NOMO-1 treated with DMSO at 0.1 percent for 48 hours (cell line): ENCODE results near the gene ERBIN.
"Not testable (repeated sequence)": the region's sequence is repeated elsewhere in the genome, so short reads cannot be mapped to it uniquely, and the experiment has no call there.

ENCODE experiments used
- DNase-seq: peaks from one replicate; lab custom pipeline; 2025; ENCODE audit not compliant: unreplicated experiment; lab: John Stamatoyannopoulos, UW

Gene ERBIN, protein sequence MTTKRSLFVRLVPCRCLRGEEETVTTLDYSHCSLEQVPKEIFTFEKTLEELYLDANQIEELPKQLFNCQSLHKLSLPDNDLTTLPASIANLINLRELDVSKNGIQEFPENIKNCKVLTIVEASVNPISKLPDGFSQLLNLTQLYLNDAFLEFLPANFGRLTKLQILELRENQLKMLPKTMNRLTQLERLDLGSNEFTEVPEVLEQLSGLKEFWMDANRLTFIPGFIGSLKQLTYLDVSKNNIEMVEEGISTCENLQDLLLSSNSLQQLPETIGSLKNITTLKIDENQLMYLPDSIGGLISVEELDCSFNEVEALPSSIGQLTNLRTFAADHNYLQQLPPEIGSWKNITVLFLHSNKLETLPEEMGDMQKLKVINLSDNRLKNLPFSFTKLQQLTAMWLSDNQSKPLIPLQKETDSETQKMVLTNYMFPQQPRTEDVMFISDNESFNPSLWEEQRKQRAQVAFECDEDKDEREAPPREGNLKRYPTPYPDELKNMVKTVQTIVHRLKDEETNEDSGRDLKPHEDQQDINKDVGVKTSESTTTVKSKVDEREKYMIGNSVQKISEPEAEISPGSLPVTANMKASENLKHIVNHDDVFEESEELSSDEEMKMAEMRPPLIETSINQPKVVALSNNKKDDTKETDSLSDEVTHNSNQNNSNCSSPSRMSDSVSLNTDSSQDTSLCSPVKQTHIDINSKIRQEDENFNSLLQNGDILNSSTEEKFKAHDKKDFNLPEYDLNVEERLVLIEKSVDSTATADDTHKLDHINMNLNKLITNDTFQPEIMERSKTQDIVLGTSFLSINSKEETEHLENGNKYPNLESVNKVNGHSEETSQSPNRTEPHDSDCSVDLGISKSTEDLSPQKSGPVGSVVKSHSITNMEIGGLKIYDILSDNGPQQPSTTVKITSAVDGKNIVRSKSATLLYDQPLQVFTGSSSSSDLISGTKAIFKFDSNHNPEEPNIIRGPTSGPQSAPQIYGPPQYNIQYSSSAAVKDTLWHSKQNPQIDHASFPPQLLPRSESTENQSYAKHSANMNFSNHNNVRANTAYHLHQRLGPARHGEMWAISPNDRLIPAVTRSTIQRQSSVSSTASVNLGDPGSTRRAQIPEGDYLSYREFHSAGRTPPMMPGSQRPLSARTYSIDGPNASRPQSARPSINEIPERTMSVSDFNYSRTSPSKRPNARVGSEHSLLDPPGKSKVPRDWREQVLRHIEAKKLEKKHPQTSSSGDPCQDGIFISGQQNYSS (N-terminal part only)

DNA sequence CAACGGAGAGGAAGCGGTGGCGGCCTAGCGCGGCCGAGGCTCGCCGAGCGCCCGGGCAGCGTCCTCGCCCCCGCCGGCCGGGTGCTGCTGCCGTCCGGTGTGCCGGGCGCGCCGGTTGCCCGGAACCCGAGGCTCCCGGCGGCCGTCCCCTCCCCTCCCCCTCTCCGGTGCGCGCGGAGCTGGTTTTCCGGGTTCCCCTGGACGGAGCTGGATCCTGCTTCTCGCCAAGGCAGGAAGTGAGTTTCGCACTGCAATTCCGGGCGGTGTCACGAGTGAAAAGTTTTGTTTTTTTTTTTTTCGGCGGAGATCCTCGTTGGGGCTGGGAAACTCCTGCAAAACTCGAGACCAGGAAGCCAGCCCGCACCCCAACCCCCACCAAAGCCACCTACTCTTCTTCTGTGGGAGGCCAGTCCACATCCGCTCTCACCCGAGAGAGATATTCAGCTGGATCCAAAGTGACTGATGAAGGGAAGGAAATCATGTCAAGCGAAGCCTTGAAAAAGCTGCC lies at the start of gene ERBIN:
TSS of gene ERBIN (plus strand) at position 300 of the 508 bp plus-strand sequence. CDS start 66,144 bp downstream, outside the sequence.
- peak; percentile 70 for DNase-seq

DNA sequence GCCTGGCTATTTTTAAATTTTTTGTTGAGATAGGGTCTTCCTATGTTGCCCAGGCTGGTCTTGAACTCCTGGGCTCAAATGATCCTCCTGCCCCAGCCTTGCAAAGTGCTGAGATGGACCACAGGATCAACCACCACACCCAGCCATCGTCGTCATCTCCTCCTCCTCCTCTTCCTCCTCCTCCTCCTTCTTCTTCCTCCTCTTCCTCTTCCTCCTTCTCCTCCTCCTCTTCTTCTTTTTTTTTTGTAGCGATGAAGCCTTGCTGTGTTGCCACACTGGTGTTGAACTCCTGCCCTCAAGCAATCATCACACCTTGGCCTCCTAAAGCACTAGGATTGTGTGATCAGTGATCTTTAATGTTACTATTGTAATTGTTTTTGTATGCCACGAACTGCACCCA lies 49.4 kb upstream of the ERBIN start:
- no peak for DNase-seq

DNA sequence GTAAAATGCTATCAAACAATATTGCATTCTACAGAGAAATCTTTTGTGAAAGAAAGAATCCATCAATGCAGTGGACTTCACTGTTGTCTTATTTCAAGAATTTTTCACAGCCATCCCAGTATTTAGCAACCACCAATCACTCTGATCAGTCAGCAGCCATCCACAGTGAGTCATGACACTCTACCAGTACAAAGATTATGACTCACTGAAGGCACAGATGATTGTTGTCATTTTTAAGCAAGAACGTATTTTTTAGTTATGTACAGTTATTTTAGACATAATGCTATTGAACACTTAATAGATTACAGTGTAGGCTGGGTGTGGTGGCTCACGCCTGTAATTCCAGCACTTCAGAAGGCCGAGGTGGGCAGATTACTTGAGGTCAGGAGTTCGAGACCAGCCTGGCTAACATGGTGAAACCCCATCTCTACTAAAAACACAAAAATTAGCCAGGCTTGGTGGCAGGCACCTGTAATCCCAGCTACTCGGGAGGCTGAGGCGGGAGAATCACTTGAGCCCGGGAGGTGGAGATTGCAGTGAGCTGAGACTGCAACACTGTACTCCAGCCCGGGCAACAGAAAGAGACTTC lies 46.6 kb upstream of the ERBIN start:
- DNase-seq, result not testable (repeated sequence)

DNA sequence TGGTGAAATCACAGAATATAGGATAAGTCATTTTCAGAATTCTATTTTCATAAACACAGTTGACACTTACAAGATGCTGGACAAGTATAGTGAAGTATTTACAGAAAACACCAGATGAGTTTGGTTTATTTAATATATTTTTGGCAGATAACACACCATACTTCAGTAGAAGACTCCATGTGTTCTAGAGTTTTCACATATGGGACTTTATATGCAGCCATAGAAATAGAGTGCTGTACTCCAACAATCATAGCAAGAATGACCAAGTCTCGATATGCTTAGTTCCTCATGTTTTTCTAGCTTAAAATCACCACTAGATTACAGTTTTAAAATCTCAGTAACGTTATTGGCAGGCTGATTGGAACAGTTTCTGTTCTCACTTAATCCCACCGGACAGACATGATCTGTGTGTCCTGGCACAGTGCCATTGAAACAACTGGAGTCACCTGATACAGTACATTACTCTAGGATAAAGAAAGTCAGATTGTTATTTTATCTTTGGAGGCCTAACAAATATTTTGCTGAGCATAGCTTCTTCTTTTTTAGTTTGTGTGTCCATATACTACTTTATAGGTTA lies 45.8 kb upstream of the ERBIN start:
- no peak for DNase-seq

DNA sequence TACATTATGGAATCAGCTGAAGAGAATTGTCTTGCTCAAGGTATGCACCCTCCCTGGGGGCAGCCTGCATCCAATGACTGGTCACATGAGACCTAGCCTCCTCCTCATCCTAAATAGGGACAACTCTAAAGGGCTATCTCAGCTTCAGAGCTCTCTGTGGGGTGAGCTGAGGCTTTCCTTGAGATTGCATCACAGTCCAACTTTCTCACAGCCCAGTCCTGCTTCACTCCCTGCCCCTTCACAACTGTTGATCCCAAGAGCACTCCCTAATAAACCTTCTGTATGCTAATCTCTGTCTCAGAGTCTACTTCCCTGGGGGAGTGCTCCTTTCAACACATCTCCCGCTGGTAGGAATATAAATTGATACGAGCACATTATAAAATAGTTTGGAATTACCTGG lies 44.1 kb upstream of the ERBIN start:
- DNase-seq, result no peak

DNA sequence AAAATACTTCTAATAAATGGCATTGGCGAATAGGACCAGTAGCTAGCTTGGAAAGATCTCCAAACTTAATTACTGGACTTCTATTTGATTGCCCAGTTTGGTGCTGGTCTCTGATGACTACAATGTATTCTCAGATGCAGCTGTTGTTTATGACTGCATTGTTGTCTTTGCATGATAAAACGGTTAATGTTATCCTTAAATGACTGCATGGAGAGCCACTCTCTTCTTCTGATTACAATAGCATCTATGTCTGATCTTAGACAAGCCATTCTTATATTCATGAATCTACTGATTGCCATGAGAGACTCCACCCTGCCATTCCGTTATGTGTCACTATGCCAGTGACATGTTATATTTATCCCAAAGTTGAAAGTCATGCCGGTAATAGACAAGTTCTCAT lies 42.9 kb upstream of the ERBIN start:
- DNase-seq, result no peak

DNA sequence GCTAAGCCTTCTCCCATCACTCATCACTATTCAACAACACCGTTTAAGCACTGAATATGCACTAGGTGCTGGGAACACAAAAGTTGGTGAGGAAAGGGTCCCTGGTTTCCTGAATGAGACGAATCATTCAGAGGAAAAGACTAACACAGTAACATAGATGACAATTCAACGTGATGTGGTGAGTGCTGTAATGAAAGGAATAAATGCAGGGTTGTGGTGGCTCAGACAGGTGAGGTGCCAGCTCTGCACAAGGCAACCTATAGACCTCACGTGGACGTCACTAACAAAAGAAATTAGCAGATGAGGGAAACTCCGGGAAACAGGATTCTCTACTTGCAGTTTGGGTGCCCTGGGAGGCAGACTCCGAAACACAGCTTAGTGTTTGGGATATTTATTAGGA lies 40.0 kb upstream of the ERBIN start:
- DNase-seq, result no peak

DNA sequence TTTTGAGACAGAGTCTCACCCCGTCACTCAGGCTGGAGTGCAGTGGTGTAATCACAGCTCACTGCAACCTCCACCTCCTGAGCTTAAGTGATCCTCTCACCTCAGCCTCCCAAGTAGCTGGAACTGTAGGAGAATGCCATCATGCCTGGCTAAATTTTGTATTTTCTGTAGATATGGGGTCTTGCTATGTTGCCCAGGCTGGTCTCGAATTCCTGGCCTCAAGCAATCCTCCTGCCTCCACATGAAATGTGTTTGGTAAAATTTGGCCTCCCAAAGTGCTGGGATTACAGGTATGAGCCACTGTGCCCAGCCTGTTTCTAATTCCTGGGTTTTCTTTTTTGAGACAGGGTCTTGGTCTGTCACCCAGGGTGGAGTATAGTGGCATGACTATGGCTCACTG lies 34.4 kb upstream of the ERBIN start:
- not testable (repeated sequence) for DNase-seq

DNA sequence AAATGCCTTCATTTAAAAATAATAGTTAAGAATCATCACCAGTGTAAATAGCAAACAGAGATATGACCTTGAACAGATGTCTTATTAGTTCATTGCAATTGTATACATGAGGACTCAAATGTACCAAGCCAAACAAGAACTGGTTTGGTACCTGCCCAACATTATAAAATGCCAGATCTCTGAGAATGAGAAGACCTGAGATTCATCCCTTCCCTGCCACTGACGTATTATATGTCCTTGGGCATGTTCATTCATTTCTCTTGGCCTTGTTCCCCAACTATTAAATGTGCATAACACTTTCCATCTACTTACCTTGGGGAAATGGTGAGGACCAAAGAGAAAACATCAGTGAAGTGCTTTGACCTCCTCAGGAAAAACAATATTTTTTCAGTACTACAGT lies 33.6 kb upstream of the ERBIN start:
- no peak for DNase-seq

DNA sequence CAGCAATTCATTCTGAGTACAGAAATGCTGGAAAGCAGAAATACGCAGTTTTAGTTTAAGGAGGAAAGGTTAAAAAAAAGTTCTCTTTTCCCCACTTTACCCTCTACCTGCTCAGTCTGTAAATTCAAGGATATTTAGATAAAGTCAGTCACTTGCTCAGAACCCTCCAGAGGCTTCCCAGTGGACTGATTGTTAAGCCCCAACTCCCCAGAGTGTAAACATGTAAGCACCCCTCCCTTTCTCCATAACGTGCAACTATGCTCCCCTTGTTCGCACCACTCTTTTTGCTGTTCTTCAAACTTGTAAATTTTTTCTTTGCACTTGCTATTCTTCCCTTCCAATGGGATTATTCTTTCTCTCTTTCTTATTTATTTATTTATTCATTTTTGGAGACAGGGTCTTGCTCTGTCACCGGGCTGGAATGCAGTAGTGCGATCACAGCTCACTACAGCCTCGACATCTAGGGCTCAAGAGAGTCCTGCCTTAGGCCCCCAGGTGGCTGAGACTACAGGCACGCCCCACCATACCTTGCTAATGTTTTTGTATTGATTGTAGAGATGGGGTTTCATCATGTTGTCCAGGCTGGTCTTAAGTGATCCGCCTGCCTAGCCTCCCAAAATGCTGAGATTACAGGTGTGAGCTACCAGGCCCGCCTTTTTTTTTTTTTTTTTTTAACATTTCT lies 32.5 kb upstream of the ERBIN start:
- DNase-seq, result no peak

DNA sequence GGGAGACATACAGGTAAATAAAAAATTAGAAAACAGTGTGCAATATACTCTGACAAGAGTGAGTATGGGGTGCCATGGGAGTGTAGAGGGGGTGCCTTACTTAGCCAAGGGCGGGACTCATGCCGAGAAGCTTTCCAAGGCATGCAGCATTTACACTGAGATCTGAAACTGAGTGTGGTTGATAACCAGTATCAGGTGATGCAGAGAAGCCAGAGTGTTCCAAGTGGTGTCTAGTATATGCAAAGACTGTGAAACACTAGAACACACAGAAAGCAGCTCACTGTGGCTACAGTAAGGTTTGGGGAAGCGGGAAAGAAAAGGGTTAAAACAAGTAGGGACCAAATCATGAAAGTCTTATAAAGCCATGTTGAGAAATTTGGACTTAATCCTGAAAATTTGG lies 30.5 kb upstream of the ERBIN start:
- DNase-seq, result no peak

DNA sequence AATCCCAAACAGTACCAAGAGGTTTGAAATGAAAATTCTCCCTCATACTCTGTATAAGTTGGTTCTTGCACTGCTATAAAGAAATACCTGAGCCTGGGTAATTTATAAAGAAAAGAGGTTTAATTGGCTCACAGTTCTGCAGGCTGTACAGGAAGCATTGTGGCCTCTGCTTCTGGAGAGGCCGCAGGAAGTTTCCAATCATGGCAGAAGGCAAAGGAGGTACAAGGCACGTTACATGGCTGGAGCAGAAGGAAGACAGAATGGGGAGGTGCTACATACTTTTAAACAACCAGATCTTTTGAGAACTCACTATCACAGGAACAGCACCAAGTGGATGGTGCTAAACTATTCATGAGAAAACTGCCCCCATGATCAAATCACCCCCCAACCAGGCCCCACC lies 25.6 kb upstream of the ERBIN start:
- no peak for DNase-seq

DNA sequence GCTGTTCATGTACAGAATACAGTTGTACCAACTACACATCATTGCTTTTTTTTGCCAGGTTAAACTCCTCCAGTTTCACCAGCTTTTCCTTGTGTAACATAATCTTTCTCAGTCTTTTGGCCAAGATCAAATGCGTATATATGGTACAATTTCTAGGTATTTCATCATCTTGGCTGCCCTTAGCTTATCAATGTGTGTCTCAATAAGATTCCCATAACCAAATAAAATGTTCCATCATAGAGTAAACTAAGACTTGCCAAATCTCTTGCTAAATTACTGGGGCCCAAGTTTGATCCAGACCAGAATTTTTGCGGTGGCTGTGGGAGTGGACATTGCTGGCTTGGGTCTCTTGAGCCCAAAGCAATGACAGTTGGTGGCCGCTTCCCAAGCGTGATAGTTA lies 24.3 kb upstream of the ERBIN start:
- no peak for DNase-seq

DNA sequence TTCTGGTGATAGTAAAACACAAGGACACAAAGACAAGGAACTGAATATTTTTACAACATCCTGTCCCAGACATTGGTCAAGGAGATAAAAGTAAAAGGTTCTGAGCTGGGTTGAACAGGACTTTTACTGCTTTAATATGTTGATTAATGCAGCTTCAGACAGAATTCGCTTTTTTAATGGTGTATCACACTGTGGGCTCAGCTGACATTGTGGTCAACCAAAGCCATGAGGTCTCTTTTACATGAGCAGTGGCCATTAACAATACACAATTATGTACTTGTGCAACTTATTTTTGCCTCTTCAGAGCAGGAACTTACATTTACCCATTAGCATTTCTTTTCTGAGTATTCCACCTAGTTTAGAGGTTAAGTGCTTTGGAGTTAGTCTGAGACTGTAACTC lies 22.8 kb upstream of the ERBIN start:
- DNase-seq, result peak; percentile 2

DNA sequence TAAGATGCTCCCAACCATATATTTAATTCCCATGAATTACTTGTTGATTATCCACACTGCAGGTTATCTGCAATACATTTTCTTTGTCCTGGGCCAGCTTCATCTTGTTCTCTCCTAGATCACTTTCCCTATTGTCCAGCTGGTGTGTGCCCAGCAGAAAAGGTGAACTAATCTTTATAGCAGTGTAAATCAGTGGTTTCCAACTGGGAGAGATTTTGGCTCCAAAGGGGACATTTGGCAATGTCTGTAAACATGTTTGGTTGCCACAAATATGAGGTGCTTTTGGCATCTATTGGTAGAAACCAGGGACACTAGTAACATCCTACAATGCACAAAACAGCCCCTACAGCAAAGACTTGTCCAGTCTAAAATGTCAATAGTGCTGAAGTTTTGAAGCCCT lies 20.1 kb upstream of the ERBIN start:
- no peak for DNase-seq

DNA sequence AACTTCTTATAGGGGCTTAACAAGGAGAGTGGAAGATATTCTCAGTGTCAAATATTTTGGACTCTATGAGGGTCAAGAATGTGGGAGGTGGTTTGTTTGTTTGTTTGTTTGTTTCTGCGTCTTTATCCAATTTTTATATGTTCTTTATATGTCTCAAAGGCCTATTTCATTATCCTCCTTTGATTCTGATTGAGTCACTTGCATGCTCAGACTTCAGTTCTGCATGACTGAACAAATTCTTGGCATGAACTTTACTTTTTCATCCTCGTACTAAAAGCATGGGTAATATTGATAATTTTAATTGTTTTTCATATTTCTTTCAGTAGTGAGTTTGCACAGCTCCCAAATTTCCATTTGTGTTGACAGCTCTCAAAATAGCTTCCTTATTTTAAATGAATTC lies 19.2 kb upstream of the ERBIN start:
- no peak for DNase-seq

DNA sequence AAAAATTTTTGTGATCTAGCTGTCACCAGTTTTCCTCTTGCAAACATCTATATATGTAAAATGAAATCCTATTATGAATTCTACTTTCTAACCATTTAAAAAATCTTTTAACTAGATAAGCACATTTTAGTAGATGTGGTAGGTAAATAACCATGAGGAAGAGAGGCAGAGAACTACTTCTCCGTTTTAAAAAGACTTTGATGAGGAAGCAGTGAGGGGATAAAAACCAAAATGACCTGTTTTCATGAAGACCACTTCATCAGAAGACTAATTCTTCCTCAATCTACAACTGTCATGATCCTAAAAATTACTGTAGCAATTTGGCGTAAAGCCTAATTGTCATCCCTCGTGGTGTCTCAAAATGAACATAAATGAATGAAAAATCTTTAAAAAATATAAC lies 15.7 kb upstream of the ERBIN start:
- DNase-seq, result peak; percentile 9

DNA sequence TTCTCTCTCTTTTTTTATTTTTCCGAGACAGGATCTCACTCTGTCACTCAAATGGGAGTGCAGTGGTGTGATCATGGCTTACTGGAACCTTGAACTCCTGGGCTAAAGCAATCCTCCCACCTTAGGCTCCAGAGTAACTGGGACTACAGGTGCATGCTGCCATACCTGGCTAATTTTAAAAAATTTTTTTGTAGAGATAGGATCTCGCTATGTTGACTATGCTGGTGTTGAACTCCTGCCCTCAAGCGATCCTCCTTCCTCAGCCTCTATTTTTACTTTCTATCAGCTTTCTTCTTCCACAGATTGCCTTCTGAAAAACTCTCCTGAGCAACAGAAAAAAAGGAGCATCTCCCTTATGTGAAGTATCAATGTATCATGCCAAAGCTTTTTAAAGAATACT lies 14.1 kb upstream of the ERBIN start:
- no peak for DNase-seq

DNA sequence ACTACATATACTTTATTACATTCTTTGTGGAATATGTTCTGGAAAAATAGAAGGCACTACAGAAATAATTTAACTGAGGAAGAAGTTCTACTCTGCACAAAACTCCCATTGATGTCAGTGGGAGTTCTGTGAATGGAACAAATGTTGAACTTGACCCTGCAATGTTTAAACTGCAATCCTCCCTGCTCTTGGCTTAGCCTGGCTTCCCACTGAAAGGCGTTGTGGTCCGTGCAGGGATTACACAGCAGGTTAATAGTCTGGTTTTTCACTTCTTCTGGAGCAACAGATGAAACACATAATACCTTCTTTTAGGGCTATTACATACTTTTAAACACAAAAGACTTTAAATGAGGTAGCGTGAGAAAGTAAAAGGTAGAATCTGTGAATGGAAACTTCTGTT lies 12.9 kb upstream of the ERBIN start:
- no peak for DNase-seq

DNA sequence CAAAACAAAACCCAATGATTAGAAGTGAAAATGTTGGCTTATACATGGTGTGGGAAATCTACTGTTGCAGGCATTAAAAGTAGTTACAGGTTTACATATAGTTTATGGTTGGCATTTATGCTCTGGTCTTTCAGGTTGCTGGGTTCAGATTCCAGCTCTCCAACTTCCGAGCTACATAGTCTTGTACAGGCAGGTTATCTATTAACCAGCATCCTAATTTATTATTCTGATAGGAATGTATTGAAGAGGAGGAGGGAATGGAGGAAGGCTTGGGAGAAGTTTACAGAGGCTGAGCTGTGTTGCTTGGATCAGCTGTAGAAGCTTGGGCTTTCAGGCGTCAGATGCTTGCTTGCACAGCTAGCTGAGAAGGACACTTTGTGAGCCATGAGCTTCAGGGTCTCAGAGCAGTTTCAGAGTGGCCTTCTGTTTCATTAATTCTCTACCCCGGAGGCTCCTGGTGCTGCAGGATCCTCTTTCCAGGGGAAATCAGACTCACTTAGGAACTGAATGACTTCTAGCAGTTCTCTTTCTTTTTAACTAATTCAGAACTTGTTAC lies 11.7 kb upstream of the ERBIN start:
- DNase-seq, result no peak
